HepG2 (cell line): ENCODE measurements around the gene CREB3. TPM values are rescaled to one million over a fixed set of nuclear protein-coding genes. Genes with fewer than 3 reads are reported as not detected.

Experiments used
- AFF4 ChIP-seq: sonication (generic); formaldehyde crosslinking; IDR thresholded peaks from 2 replicates; pipeline ENCODE4 v1.4.0; 2020; ENCODE audit warnings: missing genetic modification reagents
- CCDC6 ChIP-seq: sonication (generic); formaldehyde crosslinking; IDR thresholded peaks from 2 replicates; pipeline ENCODE4 v1.8.1; 2022; ENCODE audit warnings: mild to moderate bottlenecking, missing genetic modification reagents, moderate library complexity
- EED ChIP-seq: sonication (generic); formaldehyde crosslinking; IDR thresholded peaks from 2 replicates; pipeline ENCODE4 v1.5.0; 2020; ENCODE audit warnings: mild to moderate bottlenecking, missing genetic modification reagents
- ETV6 ChIP-seq: sonication (generic); formaldehyde crosslinking; conservative IDR thresholded peaks from 2 replicates; pipeline ENCODE4 v1.4.0; 2020; ENCODE audit warnings: missing genetic modification reagents
- GABPB1 ChIP-seq: IDR thresholded peaks from 2 replicates; pipeline ENCODE4 v1.6.1; 2016; ENCODE audit warnings: mild to moderate bottlenecking, missing genetic modification reagents, moderate library complexity, missing compliant biosample characterization
- KDM4B ChIP-seq: sonication (generic); formaldehyde crosslinking; IDR thresholded peaks from 2 replicates; pipeline ENCODE4 v1.4.0; 2020; ENCODE audit warnings: missing genetic modification reagents
- LBX2 ChIP-seq: sonication (generic); formaldehyde crosslinking; IDR thresholded peaks from 2 replicates; pipeline ENCODE4 v1.5.0; 2020; ENCODE audit warnings: missing genetic modification reagents, mild to moderate bottlenecking, borderline replicate concordance
- MYC ChIP-seq: sonication (generic); formaldehyde crosslinking; IDR thresholded peaks from 2 replicates; pipeline ENCODE4 v1.9.0; 2021; ENCODE audit warnings: missing genetic modification reagents, borderline replicate concordance
- NR3C1 ChIP-seq: sonication (generic); formaldehyde crosslinking; IDR thresholded peaks from 2 replicates; pipeline ENCODE4 v1.4.0; 2020; ENCODE audit warnings: missing genetic modification reagents
- PATZ1 ChIP-seq: sonication (generic); formaldehyde crosslinking; IDR thresholded peaks from 2 replicates; pipeline ENCODE4 v1.4.0; 2020; ENCODE audit warnings: missing genetic modification reagents
- PCBP1 ChIP-seq: fragments of 200-400 bp; formaldehyde crosslinking; IDR thresholded peaks from 2 replicates; pipeline ENCODE4 v1.6.1; 2017; ENCODE audit warnings: mild to moderate bottlenecking, low read depth, low read length, borderline replicate concordance
- POLR2G ChIP-seq: fragments of 200-400 bp; formaldehyde crosslinking; IDR thresholded peaks from 2 replicates; pipeline ENCODE4 v1.6.1; 2018; ENCODE audit warnings: mild to moderate bottlenecking, low read depth, low read length, moderate library complexity
- RAD21 ChIP-seq: fragments of 450-650 bp; formaldehyde crosslinking; IDR thresholded peaks from 2 replicates; pipeline ENCODE4 v1.5.0; 2020; ENCODE audit warnings: mild to moderate bottlenecking
- RARA ChIP-seq: IDR thresholded peaks from 2 replicates; pipeline ENCODE4 v1.6.1; 2016; ENCODE audit warnings: missing genetic modification reagents, missing compliant biosample characterization
- TEAD3 ChIP-seq: optimal IDR thresholded peaks from 2 replicates; pipeline ENCODE3; 2016; ENCODE audit warnings: borderline replicate concordance
- TFAP4 ChIP-seq: sonication (generic); IDR thresholded peaks from 2 replicates; pipeline ENCODE4 v1.6.1; 2016; ENCODE audit warnings: low read depth, borderline replicate concordance
- ZBTB20 ChIP-seq: sonication (generic); formaldehyde crosslinking; IDR thresholded peaks from 2 replicates; pipeline ENCODE4 v1.8.1; 2023; ENCODE audit warnings: missing genetic modification reagents, low read depth, mild to moderate bottlenecking, borderline replicate concordance
- ZFX ChIP-seq: sonication (generic); formaldehyde crosslinking; IDR thresholded peaks from 2 replicates; pipeline ENCODE4 v1.4.0; 2020; ENCODE audit warnings: mild to moderate bottlenecking, low read depth, missing genetic modification reagents, moderate library complexity
- ZNF138 ChIP-seq: sonication (generic); formaldehyde crosslinking; IDR thresholded peaks from 2 replicates; pipeline ENCODE4 v1.5.0; 2020; ENCODE audit warnings: mild to moderate bottlenecking, low read depth, missing genetic modification reagents
- ZNF256 ChIP-seq: sonication (generic); formaldehyde crosslinking; conservative IDR thresholded peaks from 2 replicates; pipeline ENCODE4 v1.4.0; 2020; ENCODE audit warnings: missing genetic modification reagents
- ZNF549 ChIP-seq: sonication (generic); formaldehyde crosslinking; IDR thresholded peaks from 2 replicates; pipeline ENCODE4 v1.5.0; 2020; ENCODE audit warnings: missing genetic modification reagents
- ZNF569 ChIP-seq: sonication (generic); formaldehyde crosslinking; IDR thresholded peaks from 2 replicates; pipeline ENCODE4 v1.5.0; 2020; ENCODE audit warnings: mild to moderate bottlenecking, missing genetic modification reagents, moderate library complexity, borderline replicate concordance
- ZNF672 ChIP-seq: sonication (generic); formaldehyde crosslinking; IDR thresholded peaks from 2 replicates; pipeline ENCODE4 v1.8.1; 2022; ENCODE audit warnings: missing genetic modification reagents
- ZSCAN30 ChIP-seq: sonication (generic); formaldehyde crosslinking; IDR thresholded peaks from 2 replicates; pipeline ENCODE4 v1.5.0; 2020; ENCODE audit warnings: mild to moderate bottlenecking, missing genetic modification reagents
- polyA plus RNA-seq, 8 experiments: library from polyadenylated mRNA; depleted of rRNA in 3 of 8; stranded (reverse) in 7 of 8; unstranded in 1 of 8; fragments of >200 nt; fragmentation: Illumina TruSeq in 4 of 8; extraction: Trizol in 4 of 8; gene quantifications; 2 replicates each; pipeline versions ENCODE4 v1.2.1 to v1.2.3, GENCODE V29; 2011 to 2016; ENCODE audit warnings: low read depth in 4 of 8, missing spikeins in 1 of 8, mixed read lengths in 1 of 8; ENCODE audit not compliant: insufficient read depth in 1 of 8
- total RNA-seq, 5 experiments: library from RNA; depleted of rRNA; stranded (reverse); fragments of >200 nt; fragmentation: Illumina TruSeq; extraction: Trizol; gene quantifications; 2 replicates each; pipeline ENCODE4 v1.2.3, GENCODE V29; 2016; ENCODE audit warnings: low read depth in 1 of 5

CREB3 gene
- total and polyA plus RNA-seq, 2 of the 13 experiments (the other 11 are each of a cell fraction or from before 2014, with no cell fraction given), result 11.1 to 34.2 TPM

GRCh38 chr9:35690614-35691333, 41.7 kb upstream of the CREB3 start (continued):
- TF ChIP-seq ZFX (CRISPR knock-in tag) (peak; percentile 55), POLR2G (peak; percentile 50; the same call in 1 of the 2 replicates), MYC (no peak), AFF4 (CRISPR knock-in tag) (no peak), ZNF672 (no peak), TFAP4 (no peak), ZNF256 (CRISPR knock-in tag) (no peak), ZBTB20 (peak; percentile 38; the same call in 1 of the 2 replicates), TEAD3 (CRISPR knock-in tag) (no peak), LBX2 (no peak), PCBP1 (no peak; the same call in 1 of the 2 replicates), CCDC6 (CRISPR knock-in tag) (no peak), RARA (CRISPR knock-in tag) (no peak), NR3C1 (CRISPR knock-in tag) (no peak), GABPB1 (CRISPR knock-in tag) (0 out of 2 replicates have a peak, but pooled peaks have one; percentile 37), PATZ1 (CRISPR knock-in tag) (peak; percentile 96), RAD21 (no peak), KDM4B (CRISPR knock-in tag) (no peak), EED (CRISPR knock-in tag) (no peak), ZSCAN30 (no peak), ZNF138 (CRISPR knock-in tag) (no peak), ZNF569 (CRISPR knock-in tag) (no peak), ZNF549 (CRISPR knock-in tag) (no peak), ETV6 (CRISPR knock-in tag) (no peak)
